PC-3 (cell line): ENCODE data around the gene RPL31.

Experiments
- CTCF ChIP-seq: fragments of 300-600 bp; sonication (generic); conservative IDR thresholded peaks from 2 replicates; pipeline ENCODE4 v1.5.1; 2017; ENCODE audit warnings: antibody characterized with exemption, low read depth, mild to moderate bottlenecking, low read length
- EZH2 ChIP-seq: fragments of 300-600 bp; sonication (generic); IDR thresholded peaks from one replicate; pipeline ENCODE4 v1.6.1; 2017; ENCODE audit warnings: antibody characterized with exemption, mild to moderate bottlenecking, low read length; ENCODE audit not compliant: unreplicated experiment

- TF ChIP-seq CTCF (no peak), EZH2 (no peak)
Observed at GRCh38 chr2:100976061-100976460, 26.0 kb upstream of the RPL31 start.
